DMS153 (cell line): ENCODE results near the gene UVSSA.
"Not testable (repeated sequence)": the region's sequence is repeated elsewhere in the genome, so short reads cannot be mapped to it uniquely, and the experiment has no call there.

Experiments used
- DNase-seq: peaks from one replicate; lab custom pipeline; 2025; lab: John Stamatoyannopoulos, UW

UVSSA gene

GRCh38 chr4:1330761-1331590, 16.0 kb upstream of the UVSSA start:
- no peak for DNase-seq

GRCh38 chr4:1331591-1332353, 15.2 kb upstream of the UVSSA start:
- DNase-seq, result no peak

- DNase-seq, result no peak
These were observed 14.3 kb upstream of the UVSSA start for GRCh38 chr4:1332686-1333085.

GRCh38 chr4:1333256-1333655, 13.8 kb upstream of the UVSSA start:
- DNase-seq, result no peak

- DNase-seq, result not testable (repeated sequence)
These were observed 13.0 kb upstream of the UVSSA start for GRCh38 chr4:1333851-1334578.

GRCh38 chr4:1334579-1334895, 12.5 kb upstream of the UVSSA start:
- DNase-seq, result no peak

GRCh38 chr4:1335193-1335883, 11.7 kb upstream of the UVSSA start:
- DNase-seq, result not testable (repeated sequence)

GRCh38 chr4:1336088-1336491, 10.9 kb upstream of the UVSSA start:
- DNase-seq, result no peak

- no peak for DNase-seq
These were observed 9.6 kb upstream of the UVSSA start for GRCh38 chr4:1337376-1337831.

- no peak for DNase-seq
These were observed 8.9 kb upstream of the UVSSA start for GRCh38 chr4:1337951-1338751.

- DNase-seq, result no peak
These were observed 8.1 kb upstream of the UVSSA start for GRCh38 chr4:1338752-1339414.

- DNase-seq, result no peak
These were observed 7.5 kb upstream of the UVSSA start for GRCh38 chr4:1339489-1339888.

GRCh38 chr4:1340181-1340747, 6.7 kb upstream of the UVSSA start:
- DNase-seq, result no peak

GRCh38 chr4:1340861-1341260, 6.1 kb upstream of the UVSSA start:
- no peak for DNase-seq

GRCh38 chr4:1342003-1342402, 5.0 kb upstream of the UVSSA start:
- DNase-seq, result no peak

- no peak for DNase-seq
These were observed 2.3 kb upstream of the UVSSA start for GRCh38 chr4:1344696-1345095.

- no peak for DNase-seq
These were observed 866 bp upstream of the UVSSA start for GRCh38 chr4:1345903-1346780.

- DNase-seq, result no peak
These were observed 429 bp downstream of the UVSSA start for GRCh38 chr4:1347410-1347864.

GRCh38 chr4:1348014-1348513, 1.1 kb downstream of the UVSSA start:
- no peak for DNase-seq
